Measurements from ENCODE around the gene ZMYND12. TPM values are rescaled to one million over a fixed set of nuclear protein-coding genes. Genes with fewer than 3 reads are reported as not detected.

ZMYND12 gene
- total RNA-seq, 5 donors from 2014 or later (not counting 1 experiment from before 2014, with no cell fraction given) = 0.26 to 1.3 (median 0.68) TPM; not detected in 1

- CTCF ChIA-PET = no interaction called here
- 87% methylated on average over 9 of the region's 9 CpGs for WGBS (ENCODE audit: insufficient coverage)
- POLR2A ChIA-PET = no interaction called here
Measured at GRCh38 chr1:42422737-42423136, 33.1 kb downstream of the ZMYND12 start.

GRCh38 chr1:42420911-42421585 lies 34.8 kb downstream of the ZMYND12 start:
- H3K36me3 ChIP-seq (ENCODE audit: control insufficient read depth in 2 of 2, extremely low read depth in 1 of 2, insufficient read depth in 1 of 2, low read length in 1 of 2) = no peaks in the 10 kb centered on the region
- CTCF ChIA-PET = interaction anchor here in 1 of 2 donors (0.5 kb wide), 1 partner anchor 33 kb away, joined by 3 read pairs; no protein-coding TSS in a partner anchor
- no peak overlapping the region for H3K4me3 ChIP-seq (ENCODE audit: control insufficient read depth in 1 of 2, extremely low read depth in 1 of 2, low read length in 1 of 2)
- Mint-ChIP-seq H3K4me3 (no peak overlapping the region), H3K9me3 (no peaks in the 10 kb centered on the region), H3K36me3 (no peaks in the 10 kb centered on the region), H3K4me1 (no peaks in the 10 kb centered on the region), H3K27me3 (peaks cover 12 to 13% of the 10 kb centered on the region in 2 donors), H3K27ac (no peak overlapping the region)
- 54% methylated on average over 8 of the region's 10 CpGs for WGBS (ENCODE audit: insufficient coverage)
- no peaks in the 10 kb centered on the region for H3K9me3 ChIP-seq
- ATAC-seq (replicated peaks in 1 of 4) (no peak), DNase-seq (no peak)
- H3K4me1 ChIP-seq (ENCODE audit: control insufficient read depth in 1 of 2, extremely low read depth in 1 of 2, insufficient read depth in 2 of 2, low read length in 2 of 2) = no peaks in the 10 kb centered on the region
- peaks cover 0 to 12% of the 10 kb centered on the region in 2 experiments for H3K27me3 ChIP-seq (replicated peaks in 1 of 2; ENCODE audit: control insufficient read depth in 2 of 2, extremely low read depth in 1 of 2, insufficient read depth in 2 of 2, low read length in 1 of 2)
- POLR2A ChIA-PET = no interaction called here
- no peak overlapping the region for H3K27ac ChIP-seq (ENCODE audit: low read length)

More at GRCh38 chr1:42422737-42423136, 33.1 kb downstream of the ZMYND12 start:
- Mint-ChIP-seq H3K4me3 (no peak overlapping the region), H3K9me3 (no peaks in the 10 kb centered on the region), H3K4me1 (no peaks in the 10 kb centered on the region), H3K36me3 (no peaks in the 10 kb centered on the region), H3K27me3 (peaks cover 12 to 13% of the 10 kb centered on the region in 2 donors), H3K27ac (no peak overlapping the region)
- Histone ChIP-seq H3K27me3 (replicated peaks in 1 of 2; ENCODE audit: control insufficient read depth in 2 of 2, extremely low read depth in 1 of 2, insufficient read depth in 2 of 2, low read length in 1 of 2) (peaks cover 0 to 12% of the 10 kb centered on the region in 2 experiments), H3K36me3 (ENCODE audit: control insufficient read depth in 2 of 2, extremely low read depth in 1 of 2, insufficient read depth in 1 of 2, low read length in 1 of 2) (no peaks in the 10 kb centered on the region), H3K4me1 (ENCODE audit: control insufficient read depth in 1 of 2, extremely low read depth in 1 of 2, insufficient read depth in 2 of 2, low read length in 2 of 2) (no peaks in the 10 kb centered on the region), H3K27ac (ENCODE audit: low read length) (no peak overlapping the region), H3K9me3 (no peaks in the 10 kb centered on the region), H3K4me3 (ENCODE audit: control insufficient read depth in 1 of 2, extremely low read depth in 1 of 2, low read length in 1 of 2) (no peak overlapping the region)
- no peak for ATAC-seq (replicated peaks in 1 of 4)
- DNase-seq = no peak

- Histone ChIP-seq H3K4me1 (ENCODE audit: control insufficient read depth in 1 of 2, extremely low read depth in 1 of 2, insufficient read depth in 2 of 2, low read length in 2 of 2) (no peaks in the 10 kb centered on the region), H3K4me3 (ENCODE audit: control insufficient read depth in 1 of 2, extremely low read depth in 1 of 2, low read length in 1 of 2) (no peak overlapping the region), H3K27ac (ENCODE audit: low read length) (no peak overlapping the region), H3K27me3 (replicated peaks in 1 of 2; ENCODE audit: control insufficient read depth in 2 of 2, extremely low read depth in 1 of 2, insufficient read depth in 2 of 2, low read length in 1 of 2) (peaks cover 0 to 12% of the 10 kb centered on the region in 2 experiments), H3K9me3 (no peaks in the 10 kb centered on the region), H3K36me3 (ENCODE audit: control insufficient read depth in 2 of 2, extremely low read depth in 1 of 2, insufficient read depth in 1 of 2, low read length in 1 of 2) (no peaks in the 10 kb centered on the region)
- no peak for ATAC-seq (replicated peaks in 1 of 4)
- Mint-ChIP-seq H3K27me3 (peaks cover 10 to 12% of the 10 kb centered on the region in 2 donors), H3K4me1 (no peaks in the 10 kb centered on the region), H3K9me3 (no peaks in the 10 kb centered on the region), H3K4me3 (no peak overlapping the region), H3K36me3 (no peaks in the 10 kb centered on the region), H3K27ac (no peak overlapping the region)
- DNase-seq = no peak
- ChIA-PET CTCF (no interaction called here), POLR2A (no interaction called here)
- WGBS (ENCODE audit: insufficient coverage) = 75% methylated on average over 2 of the region's 7 CpGs
Measured at GRCh38 chr1:42420121-42420520, 35.7 kb downstream of the ZMYND12 start.

- DNase-seq = no peak
- Histone ChIP-seq H3K4me3 (ENCODE audit: control insufficient read depth in 1 of 2, extremely low read depth in 1 of 2, low read length in 1 of 2) (no peak overlapping the region), H3K27ac (ENCODE audit: low read length) (no peak overlapping the region), H3K9me3 (no peaks in the 10 kb centered on the region), H3K36me3 (ENCODE audit: control insufficient read depth in 2 of 2, extremely low read depth in 1 of 2, insufficient read depth in 1 of 2, low read length in 1 of 2) (no peaks in the 10 kb centered on the region), H3K4me1 (ENCODE audit: control insufficient read depth in 1 of 2, extremely low read depth in 1 of 2, insufficient read depth in 2 of 2, low read length in 2 of 2) (no peaks in the 10 kb centered on the region), H3K27me3 (replicated peaks in 1 of 2; ENCODE audit: control insufficient read depth in 2 of 2, extremely low read depth in 1 of 2, insufficient read depth in 2 of 2, low read length in 1 of 2) (peaks cover 0 to 17% of the 10 kb centered on the region in 2 experiments)
- no peaks in the 10 kb centered on the region for H3K4me1 Mint-ChIP-seq
- H3K9me3 Mint-ChIP-seq = no peaks in the 10 kb centered on the region
- H3K36me3 Mint-ChIP-seq = no peaks in the 10 kb centered on the region
- WGBS (ENCODE audit: insufficient coverage) = 92% methylated on average over 3 of the region's 5 CpGs
- CTCF ChIA-PET = no interaction called here
- no peak overlapping the region for H3K4me3 Mint-ChIP-seq
- no peak overlapping the region for H3K27ac Mint-ChIP-seq
- no peak for ATAC-seq (replicated peaks in 1 of 4)
- POLR2A ChIA-PET = no interaction called here
- H3K27me3 Mint-ChIP-seq = peaks cover 10% of the 10 kb centered on the region in 2 donors
Measured at GRCh38 chr1:42419126-42419821, 36.5 kb downstream of the ZMYND12 start.

GRCh38 chr1:42418516-42418915 lies 37.3 kb downstream of the ZMYND12 start:
- H3K4me1 ChIP-seq (ENCODE audit: control insufficient read depth in 1 of 2, extremely low read depth in 1 of 2, insufficient read depth in 2 of 2, low read length in 2 of 2) = no peaks in the 10 kb centered on the region
- Mint-ChIP-seq H3K4me3 (no peak overlapping the region), H3K9me3 (no peaks in the 10 kb centered on the region), H3K36me3 (no peaks in the 10 kb centered on the region), H3K27me3 (peaks cover 8 to 12% of the 10 kb centered on the region in 2 donors), H3K4me1 (no peaks in the 10 kb centered on the region), H3K27ac (no peak overlapping the region)
- DNase-seq = no peak
- H3K27ac ChIP-seq (ENCODE audit: low read length) = no peak overlapping the region
- no peaks in the 10 kb centered on the region for H3K9me3 ChIP-seq
- no peaks in the 10 kb centered on the region for H3K36me3 ChIP-seq (ENCODE audit: control insufficient read depth in 2 of 2, extremely low read depth in 1 of 2, insufficient read depth in 1 of 2, low read length in 1 of 2)
- H3K27me3 ChIP-seq (replicated peaks in 1 of 2; ENCODE audit: control insufficient read depth in 2 of 2, extremely low read depth in 1 of 2, insufficient read depth in 2 of 2, low read length in 1 of 2) = peaks cover 0 to 19% of the 10 kb centered on the region in 2 experiments
- CTCF ChIA-PET = no interaction called here
- POLR2A ChIA-PET = no interaction called here
- H3K4me3 ChIP-seq (ENCODE audit: control insufficient read depth in 1 of 2, extremely low read depth in 1 of 2, low read length in 1 of 2) = no peak overlapping the region
- ATAC-seq (replicated peaks in 1 of 4) = no peak
- WGBS (ENCODE audit: insufficient coverage) = no CpG with 5 or more reads among the region's 1 CpG

GRCh38 chr1:42417166-42417565 lies 38.7 kb downstream of the ZMYND12 start:
- 30% methylated on average over 2 of the region's 3 CpGs for WGBS (ENCODE audit: insufficient coverage)
- Histone ChIP-seq H3K4me1 (ENCODE audit: control insufficient read depth in 1 of 2, extremely low read depth in 1 of 2, insufficient read depth in 2 of 2, low read length in 2 of 2) (no peaks in the 10 kb centered on the region), H3K27me3 (replicated peaks in 1 of 2; ENCODE audit: control insufficient read depth in 2 of 2, extremely low read depth in 1 of 2, insufficient read depth in 2 of 2, low read length in 1 of 2) (peaks cover 0 to 17% of the 10 kb centered on the region in 2 experiments), H3K9me3 (no peaks in the 10 kb centered on the region), H3K4me3 (ENCODE audit: control insufficient read depth in 1 of 2, extremely low read depth in 1 of 2, low read length in 1 of 2) (no peak overlapping the region), H3K36me3 (ENCODE audit: control insufficient read depth in 2 of 2, extremely low read depth in 1 of 2, insufficient read depth in 1 of 2, low read length in 1 of 2) (no peaks in the 10 kb centered on the region), H3K27ac (ENCODE audit: low read length) (no peak overlapping the region)
- CTCF ChIA-PET = no interaction called here
- H3K27ac Mint-ChIP-seq = no peak overlapping the region
- no peak overlapping the region for H3K4me3 Mint-ChIP-seq
- peaks cover 11 to 12% of the 10 kb centered on the region in 2 donors for H3K27me3 Mint-ChIP-seq
- no peaks in the 10 kb centered on the region for H3K4me1 Mint-ChIP-seq
- DNase-seq (no peak), ATAC-seq (replicated peaks in 1 of 4) (no peak)
- POLR2A ChIA-PET = no interaction called here
- no peaks in the 10 kb centered on the region for H3K9me3 Mint-ChIP-seq
- H3K36me3 Mint-ChIP-seq = no peaks in the 10 kb centered on the region
